GM10847 (cell line): Measurements from ENCODE around the gene CDH4.

Source experiments
- POLR2A ChIP-seq: IDR thresholded peaks from 2 replicates; pipeline ENCODE4 v1.6.1; 2011; ENCODE audit not compliant: insufficient read length; ENCODE audit errors: extremely low read depth

CDH4 gene

DNA sequence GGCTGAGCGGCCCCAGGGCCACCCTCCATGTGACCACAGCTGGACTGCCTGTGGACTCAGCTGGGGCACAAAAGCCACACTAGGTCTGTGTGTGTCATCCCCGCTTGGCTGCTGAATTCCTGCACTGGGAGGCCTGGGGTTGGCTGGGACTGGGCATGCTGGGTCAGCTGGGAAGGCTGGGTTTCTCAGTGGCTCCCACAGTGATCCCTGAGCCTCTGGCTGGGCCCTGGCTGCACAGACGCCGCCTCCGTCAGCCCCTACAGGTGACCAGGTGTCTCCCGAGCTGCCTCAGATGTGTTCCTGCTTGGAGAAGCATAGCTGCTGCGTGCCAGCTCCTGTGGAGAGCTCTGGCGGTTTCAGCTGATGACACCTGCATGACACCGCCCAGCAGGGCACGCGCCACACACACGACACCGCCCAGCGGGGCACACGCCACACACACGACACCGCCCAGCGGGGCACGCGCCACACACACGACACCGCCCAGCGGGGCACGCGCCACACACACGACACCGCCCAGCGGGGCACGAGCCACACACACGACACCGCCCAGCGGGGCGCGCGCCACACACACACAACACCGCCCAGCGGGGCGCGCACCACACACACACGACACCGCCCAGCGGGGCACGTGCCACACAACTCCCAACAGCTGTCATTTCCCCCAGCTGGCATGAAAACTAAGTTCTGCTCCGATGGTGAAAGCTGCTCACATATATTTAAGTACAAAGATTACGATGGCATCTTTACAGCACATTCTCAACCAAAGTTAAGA is 724.8 kb downstream of the CDH4 start:
- no peak for TF ChIP-seq POLR2A

DNA sequence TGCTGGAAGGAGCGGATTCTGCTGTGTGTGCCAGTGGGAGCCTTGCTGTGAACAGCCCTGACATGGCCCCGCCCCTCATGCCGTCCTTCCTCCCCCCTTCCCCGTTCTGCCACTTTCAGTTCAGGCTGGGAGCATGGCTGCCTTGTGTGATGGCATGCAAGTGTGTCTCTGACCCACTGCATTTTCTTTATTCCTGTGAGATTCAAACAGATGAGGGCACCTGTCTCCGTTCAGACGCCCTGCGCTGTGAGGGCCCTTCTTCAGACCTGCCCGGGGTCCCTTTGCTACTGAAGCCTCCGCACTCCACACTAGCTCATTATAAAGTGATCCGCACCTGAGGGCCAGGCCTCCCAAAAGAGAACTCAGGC is 725.3 kb downstream of the CDH4 start:
- TF ChIP-seq POLR2A, result no peak

DNA sequence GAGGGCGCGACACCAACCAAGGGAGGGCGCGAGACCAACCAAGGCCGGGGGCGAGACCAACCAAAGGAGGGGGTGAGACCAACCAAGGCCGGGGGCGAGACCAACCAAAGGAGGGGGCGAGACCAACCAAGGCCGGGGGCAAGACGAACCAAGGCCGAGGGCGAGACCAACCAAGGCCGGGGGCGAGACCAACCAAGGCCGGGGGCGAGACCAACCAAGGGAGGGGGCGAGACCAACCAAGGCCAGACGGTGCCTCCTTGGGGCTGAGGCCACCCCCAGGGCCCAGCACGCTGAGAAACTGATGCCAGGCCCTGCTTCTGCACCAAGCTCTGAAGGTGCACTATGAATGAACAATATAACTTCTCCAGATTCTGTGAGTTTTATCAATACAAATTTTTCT is 726.4 kb downstream of the CDH4 start:
- TF ChIP-seq POLR2A, result no peak

GRCh38 chr20:61979090-61979489 is 727.0 kb downstream of the CDH4 start:
- TF ChIP-seq POLR2A, result no peak

DNA sequence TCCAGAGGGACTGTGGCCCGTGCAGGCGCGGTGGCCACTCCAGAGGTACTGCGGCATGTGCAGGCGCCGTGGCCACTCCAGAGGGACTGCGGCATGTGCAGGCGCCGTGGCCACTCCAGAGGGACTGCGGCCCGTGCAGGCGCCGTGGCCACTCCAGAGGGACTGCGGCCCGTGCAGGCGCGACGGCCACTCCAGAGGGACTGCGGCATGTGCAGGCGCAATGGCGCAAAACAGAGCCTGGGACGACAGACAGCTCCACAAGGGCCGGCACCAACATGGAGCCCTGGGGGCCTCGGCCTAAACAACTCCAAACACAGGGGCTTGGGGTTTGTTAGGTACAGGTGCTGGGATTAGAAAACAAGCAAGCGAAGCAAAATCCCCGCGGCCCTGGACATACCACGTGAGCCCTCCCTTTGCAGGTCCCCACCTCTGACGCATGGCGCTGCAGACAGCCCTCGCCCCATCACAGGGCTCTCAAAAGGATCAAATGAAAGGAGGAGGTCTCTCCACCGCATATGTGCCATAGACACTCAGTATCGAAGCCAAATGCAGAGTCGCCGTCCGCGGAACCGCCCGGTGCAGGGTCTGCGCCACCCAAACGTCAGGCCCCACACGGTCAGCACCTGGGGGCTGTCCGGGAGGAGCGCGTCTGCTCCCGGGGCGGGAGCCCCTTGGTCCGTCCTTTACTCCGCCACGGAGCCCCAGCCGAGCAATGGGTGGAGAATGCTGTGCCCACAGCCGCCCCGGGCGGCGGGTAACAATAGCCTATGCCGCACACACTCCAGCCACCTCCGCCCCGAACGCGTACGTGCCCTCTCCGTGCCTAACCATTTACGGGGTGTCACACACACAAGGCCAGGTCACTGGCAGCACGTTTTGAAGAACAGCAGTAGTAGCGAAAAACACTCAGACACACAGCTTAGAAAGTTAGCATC is 727.9 kb downstream of the CDH4 start:
- no peak for TF ChIP-seq POLR2A

DNA sequence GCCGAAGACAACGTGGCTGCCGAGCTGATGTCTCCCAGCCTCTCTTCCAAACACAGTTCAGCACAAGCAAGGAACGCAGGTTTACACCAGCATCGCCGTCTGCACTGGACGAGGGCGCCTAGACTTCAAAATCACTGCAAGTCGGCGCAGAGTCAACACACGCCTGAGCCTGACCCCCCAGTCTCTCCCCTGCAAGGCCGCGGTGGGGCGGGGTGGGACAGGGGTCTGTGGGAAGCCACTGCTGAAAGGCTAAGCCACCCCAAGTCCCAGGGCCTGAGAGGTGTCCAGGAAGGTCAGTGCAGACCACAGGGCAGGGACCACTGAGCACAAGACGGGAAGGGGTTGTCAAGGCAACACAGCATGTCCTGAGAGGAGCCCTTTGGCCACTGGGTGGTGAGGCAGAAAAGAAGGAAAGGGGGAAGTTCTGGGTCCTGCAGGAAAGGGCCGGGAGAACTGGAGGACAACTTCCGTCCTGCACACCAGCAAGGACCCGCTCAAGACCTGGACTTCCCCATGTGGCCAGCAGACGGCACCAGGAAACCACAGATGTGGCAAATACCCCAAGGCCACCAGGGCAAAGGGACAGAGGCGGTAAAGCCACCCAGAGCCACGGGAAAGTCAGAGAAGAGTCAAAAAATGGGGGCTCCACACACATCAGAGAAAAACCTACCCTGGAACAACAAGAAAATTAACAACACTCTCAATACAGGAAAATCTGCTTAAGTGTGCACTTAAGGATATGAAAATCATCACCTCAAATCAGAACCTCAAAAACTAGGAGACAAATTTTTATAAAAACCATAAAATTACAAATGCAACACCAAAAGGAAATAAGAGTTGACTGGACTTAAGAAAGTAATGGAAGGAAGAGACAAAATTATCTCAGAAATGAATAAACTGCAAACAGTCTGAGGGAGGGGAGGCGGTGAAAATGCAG is 728.9 kb downstream of the CDH4 start:
- no peak for TF ChIP-seq POLR2A

DNA sequence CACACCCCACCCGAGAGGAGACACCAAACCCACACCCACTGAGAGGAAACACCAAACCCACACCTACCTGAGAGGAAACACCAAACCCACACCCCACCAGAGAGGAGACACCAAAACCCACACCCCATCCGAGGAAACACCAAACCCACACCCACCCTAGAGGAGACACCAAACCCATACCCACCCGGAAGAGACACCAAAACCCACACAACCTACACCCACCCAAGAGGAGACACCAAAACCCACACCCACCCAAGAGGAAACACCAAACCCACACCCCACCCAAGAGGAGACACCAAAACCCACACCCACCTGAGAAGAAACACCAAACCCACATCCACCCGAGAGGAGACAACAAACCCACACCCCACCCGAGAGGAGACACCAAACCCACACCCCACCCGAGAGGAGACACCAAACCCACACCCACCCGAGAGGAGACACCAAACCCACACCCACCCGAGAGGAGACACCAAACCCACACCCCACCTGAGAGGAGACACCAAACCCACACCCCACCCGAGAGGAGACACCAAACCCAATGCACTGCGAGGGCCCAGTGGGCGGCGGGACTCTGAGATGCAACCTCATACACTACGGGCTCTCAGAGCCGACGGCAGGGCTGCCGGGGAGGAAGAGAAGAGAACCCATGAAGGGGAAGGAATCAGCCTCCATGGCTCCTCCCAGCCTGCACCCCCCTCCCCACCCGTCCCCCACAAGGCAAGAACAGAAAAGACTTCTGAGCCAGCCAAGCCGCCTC is 730.3 kb downstream of the CDH4 start:
- no peak for TF ChIP-seq POLR2A

- no peak for TF ChIP-seq POLR2A
These were observed 730.9 kb downstream of the CDH4 start for GRCh38 chr20:61982951-61983315.

GRCh38 chr20:61983965-61984364 is 731.9 kb downstream of the CDH4 start:
- TF ChIP-seq POLR2A, result no peak

GRCh38 chr20:61985096-61985495 is 733.0 kb downstream of the CDH4 start:
- no peak for TF ChIP-seq POLR2A

DNA sequence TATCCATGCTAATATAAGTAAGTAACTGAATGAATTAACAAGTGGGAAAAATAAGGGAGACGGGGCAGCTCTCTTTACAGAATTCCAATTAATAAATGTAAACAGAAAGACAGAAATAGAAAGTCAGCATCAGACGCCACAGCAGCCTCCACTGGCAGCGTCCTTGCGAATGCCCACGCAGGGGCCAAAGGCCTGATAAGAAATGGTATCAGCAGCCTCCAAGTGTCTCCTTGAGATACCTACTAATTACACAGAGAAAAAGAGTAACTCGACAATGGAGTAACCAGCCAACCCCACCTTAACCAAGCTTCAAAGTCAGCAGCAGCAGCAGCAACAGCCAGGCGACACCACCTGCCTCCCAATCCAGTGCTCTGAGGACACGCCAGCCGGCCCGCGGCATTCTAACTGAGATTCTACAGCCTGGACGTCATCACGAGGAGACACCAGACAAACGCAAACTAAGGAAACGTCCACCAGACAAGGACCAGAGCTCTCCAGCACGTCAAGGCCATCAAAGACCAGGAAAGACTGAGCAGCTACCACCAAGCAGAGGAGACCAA is 734.8 kb downstream of the CDH4 start:
- no peak for TF ChIP-seq POLR2A

- no peak for TF ChIP-seq POLR2A
These were observed 736.6 kb downstream of the CDH4 start for GRCh38 chr20:61988665-61989064.

- no peak for TF ChIP-seq POLR2A
These were observed 737.7 kb downstream of the CDH4 start for GRCh38 chr20:61989741-61990140.
